ENCODE measurements around the gene FAM171A2. TPM values are rescaled to one million over a fixed set of nuclear protein-coding genes. Genes with fewer than 3 reads are reported as not detected.
"Not testable (repeated sequence)": the region's sequence is repeated elsewhere in the genome, so short reads cannot be mapped to it uniquely, and the experiment has no call there.

The FAM171A2 gene
- total RNA-seq, 1 donor from 2014 or later, result 25.0 TPM

DNA sequence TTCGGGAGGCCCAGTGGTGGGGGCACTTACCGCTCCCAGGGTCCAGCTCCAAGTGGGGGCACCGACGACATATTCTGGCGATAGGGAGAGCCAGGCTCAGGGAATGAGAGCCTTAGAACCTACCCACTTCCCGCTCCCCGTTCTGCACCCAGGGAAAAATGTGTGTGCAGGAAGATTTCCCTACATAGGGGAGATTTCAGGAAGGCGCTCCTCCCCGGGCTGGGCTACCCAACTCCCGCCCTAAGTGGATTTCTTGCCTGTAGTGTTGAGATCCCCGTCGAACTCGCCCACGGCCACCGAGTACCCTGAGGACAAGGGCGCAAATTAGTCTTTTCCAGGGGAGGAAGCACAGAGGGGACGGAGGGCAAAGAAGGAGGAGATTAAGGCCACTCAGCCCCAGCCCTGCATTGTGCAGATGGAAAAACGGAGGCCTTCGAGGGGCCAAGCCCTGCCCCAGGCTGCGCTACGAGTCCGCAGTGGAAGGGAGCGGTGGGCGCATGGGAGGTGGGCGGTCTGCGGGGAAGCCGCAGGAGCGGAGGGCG, 20.7 kb upstream of the FAM171A2 start:
- no peak for DNase-seq (ENCODE audit: extremely low read depth, low read depth, low spot score)

- DNase-seq (ENCODE audit: extremely low read depth, low read depth, low spot score), result no peak
Measured at GRCh38 chr17:44383861-44384260, 20.2 kb upstream of the FAM171A2 start.

DNA sequence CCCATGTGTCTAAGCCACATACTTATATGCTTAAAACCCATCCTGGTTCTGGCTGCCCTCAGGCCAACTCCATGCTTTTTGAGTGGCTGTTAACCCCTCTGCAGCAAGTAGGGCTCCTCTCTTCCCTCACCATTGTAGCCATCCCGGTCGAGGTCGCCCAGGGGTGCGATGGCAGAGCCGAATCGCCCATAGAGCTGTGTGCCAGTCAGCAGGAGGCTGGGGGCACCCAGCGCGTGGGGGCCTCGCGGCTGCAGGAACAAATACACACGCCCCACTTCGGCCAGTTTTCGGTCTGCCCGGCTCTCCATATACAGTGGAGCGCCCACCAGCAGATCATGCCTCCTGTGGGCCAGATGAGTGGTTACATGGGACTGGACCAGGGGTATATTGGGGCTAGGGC, 19.7 kb upstream of the FAM171A2 start:
- no peak for DNase-seq (ENCODE audit: extremely low read depth, low read depth, low spot score)

GRCh38 chr17:44382917-44383316, 19.3 kb upstream of the FAM171A2 start:
- no peak for DNase-seq (ENCODE audit: extremely low read depth, low read depth, low spot score)

GRCh38 chr17:44381810-44382305, 18.2 kb upstream of the FAM171A2 start:
- DNase-seq (ENCODE audit: extremely low read depth, low read depth, low spot score), result no peak

DNA sequence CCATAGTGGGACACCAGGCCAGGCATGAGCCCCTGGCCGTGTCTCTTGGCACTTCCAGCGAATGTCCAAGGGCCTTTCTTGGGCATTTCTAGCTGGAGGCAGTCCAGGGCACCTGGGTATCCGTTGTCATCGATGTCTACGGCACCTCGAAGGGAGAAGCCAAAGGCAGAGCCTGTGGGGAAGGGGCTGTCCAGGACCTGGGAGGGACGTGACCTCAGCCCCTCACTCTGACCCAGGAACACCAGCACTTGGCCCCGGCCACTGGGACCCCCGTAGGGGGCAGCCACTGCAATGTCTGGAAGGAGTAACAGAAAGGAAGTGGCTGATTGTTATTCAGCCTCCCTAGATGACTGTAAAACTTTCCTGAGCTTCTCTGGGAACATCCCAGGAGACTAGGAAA, 17.1 kb upstream of the FAM171A2 start:
- DNase-seq (ENCODE audit: extremely low read depth, low read depth, low spot score), result no peak

- no peak for DNase-seq (ENCODE audit: extremely low read depth, low read depth, low spot score)
Measured at GRCh38 chr17:44379887-44380286, 16.2 kb upstream of the FAM171A2 start.

DNA sequence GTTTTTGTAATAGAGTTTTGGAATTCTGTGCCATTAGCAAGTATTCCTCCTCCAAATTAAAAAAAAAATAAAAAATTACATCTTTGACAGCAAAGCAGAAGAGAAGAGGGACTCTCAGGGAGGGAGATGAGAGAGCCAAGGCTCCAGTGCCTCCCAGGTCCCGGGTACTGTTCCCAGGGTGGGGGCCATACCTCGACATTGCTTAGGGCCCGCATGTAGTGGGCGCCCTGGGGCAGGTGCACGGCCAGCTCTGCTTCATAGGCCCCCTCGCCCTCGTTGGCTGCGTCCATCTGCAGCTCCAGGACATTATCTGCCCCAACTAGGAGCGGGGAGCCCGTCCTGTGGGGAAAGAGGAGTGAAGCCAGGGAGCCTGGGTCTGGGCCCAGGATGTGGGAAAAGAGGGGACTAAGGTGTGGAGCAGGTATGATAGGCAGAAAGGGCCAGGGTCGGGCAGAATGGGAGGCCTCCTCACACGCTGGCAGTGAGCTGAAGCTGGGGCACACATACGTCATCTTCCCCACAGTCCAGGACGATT, 14.6 kb upstream of the FAM171A2 start:
- DNase-seq (ENCODE audit: extremely low read depth, low read depth, low spot score), result no peak

- DNase-seq (ENCODE audit: extremely low read depth, low read depth, low spot score), result no peak
Measured at GRCh38 chr17:44376779-44377178, 13.1 kb upstream of the FAM171A2 start.

GRCh38 chr17:44376124-44376523, 12.5 kb upstream of the FAM171A2 start:
- no peak for DNase-seq (ENCODE audit: extremely low read depth, low read depth, low spot score)

DNA sequence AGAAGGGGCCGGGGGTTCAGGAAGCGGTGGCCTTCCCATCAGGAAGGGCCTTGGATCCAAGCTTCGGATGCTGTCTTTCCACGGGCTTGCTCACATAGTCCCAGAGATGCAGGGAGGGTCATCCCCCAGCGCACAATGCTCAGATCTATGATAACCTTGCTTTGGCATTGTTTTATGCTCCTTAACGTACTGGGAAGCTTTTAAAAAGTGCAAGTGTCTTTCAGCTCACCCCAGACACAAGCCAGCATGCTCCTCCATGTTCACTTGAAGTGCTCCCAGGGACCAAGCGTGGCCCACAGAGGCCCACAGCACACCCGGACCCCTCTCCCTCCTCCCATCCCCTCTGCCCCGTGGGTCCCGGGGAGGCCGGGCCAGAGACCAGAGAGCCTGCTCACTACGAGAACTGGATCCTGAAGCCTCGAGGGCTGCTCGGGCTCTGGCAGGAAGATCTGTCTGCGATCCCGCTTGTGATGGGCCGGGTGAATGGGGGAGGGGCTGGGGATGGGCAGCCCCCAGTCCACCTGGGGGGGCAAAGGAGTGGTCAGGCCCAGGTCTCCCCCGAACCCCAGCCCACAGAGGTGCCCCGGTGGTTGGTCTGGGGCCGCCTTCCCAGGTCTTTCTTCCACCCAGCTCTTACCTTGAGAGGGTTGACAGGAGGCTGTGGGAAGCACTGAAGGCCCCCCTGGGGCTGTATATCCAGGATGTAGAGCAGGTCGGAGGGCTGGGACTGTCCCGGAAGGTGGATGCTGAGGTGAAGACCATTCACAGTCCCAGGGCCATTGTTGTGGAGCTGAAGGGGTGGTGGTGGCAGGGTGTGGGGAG, 11.8 kb upstream of the FAM171A2 start:
- no peak for DNase-seq (ENCODE audit: extremely low read depth, low read depth, low spot score)

DNA sequence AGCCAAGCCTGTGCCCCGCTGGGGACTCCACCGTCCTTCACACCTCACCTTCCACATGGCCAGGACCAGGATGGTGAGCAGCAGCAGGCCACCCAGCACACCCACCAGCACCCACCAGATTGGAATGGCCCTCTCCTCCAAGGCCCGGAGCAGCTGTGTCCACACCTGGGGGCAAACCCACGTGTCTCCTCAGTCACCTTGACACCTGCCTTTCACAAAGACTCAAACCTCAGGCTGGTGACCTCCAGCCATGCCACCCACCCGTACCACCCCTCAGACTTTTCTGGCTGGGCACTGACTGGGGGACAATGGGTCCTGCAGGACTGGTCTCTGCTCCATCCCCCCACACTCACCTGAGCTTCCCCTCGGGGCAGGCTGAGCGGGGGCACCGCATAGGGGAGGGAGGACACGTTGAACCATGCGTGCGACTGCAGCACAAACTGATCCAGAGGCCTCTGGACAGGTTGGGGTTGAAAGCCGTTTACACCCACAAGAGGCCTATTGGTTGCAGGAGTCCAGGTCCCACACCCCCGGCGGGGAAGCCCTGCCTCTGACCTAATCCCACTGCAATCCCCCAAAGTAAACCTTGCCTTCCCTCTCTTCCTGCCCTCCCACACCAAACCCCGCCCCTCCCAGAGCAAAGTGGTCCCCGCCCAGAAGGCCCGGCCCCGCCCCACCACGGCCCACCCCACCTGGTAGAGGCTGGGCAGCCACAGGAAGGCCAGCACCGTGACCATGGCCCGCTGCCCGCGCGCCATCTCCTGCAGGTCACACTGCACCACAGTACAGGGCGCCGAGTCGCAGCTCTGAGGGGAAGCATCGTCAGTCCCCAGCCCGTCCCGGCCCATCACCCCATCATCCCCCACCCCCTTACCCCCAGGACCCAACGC, 10.9 kb upstream of the FAM171A2 start:
- no peak for DNase-seq (ENCODE audit: extremely low read depth, low read depth, low spot score)

DNA sequence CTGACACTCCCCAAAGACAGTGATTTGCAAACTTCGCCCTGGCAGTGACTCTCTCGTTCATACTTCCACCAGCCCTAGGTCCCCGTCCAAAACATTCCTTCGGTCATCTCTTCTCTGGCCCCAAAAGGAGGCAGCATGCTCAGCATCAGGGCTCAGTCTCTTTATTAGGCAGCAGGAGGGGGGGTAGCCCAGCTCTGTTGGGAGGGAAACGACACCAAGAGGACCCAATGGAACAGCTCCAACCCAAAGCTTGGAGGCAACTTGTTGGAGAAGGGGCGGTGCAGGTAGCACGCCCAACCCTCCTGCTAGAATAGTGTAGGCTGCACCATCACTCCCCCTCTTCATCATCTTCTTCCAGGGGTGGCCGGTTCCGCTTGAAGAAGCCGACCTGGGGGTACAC, 8.4 kb upstream of the FAM171A2 start:
- no peak for DNase-seq (ENCODE audit: extremely low read depth, low read depth, low spot score)

- not testable (repeated sequence) for DNase-seq (ENCODE audit: extremely low read depth, low read depth, low spot score)
Measured at GRCh38 chr17:44369414-44370023, 5.9 kb upstream of the FAM171A2 start.

DNA sequence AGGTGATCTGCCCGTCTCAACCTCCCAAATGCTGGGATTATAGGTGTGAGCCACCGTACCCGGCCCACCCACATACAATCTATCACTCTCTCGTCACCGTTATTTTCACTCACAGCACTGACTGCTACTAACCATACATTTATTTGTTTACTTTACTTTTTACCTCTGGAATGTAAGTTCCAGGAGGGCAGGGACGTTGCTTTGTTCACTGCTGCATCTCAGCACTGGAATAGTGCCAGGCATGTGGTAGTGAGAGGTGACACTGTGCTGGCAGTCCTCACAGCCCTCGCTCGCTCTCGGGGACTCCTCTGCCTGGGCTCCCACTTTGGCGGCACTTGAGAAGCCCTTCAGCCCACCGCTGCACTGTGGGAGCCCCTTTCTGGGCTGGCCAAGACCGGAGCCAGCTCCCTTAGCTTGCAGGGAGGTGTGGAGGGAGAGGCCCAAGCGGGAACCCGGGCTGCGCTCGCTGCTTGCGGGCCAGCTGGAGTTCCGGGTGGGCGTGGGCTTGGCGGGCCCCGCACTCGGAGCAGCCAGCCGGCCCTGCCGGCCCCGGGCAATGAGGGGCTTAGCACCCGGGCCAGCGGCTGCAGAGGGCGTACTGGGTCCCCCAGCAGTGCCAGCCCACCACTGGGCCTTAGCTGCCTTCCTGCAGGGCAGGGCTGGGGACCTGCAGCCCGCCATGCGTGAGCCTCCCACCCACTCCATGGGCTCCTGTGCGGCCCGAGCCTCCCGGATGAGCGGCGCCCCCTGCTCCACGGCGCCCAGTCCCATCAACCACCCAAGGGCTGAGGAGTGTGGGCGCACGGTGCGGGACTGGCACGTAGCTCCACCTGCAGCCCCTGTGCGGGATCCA, 5.0 kb upstream of the FAM171A2 start:
- DNase-seq (ENCODE audit: extremely low read depth, low read depth, low spot score), result not testable (repeated sequence)

DNA sequence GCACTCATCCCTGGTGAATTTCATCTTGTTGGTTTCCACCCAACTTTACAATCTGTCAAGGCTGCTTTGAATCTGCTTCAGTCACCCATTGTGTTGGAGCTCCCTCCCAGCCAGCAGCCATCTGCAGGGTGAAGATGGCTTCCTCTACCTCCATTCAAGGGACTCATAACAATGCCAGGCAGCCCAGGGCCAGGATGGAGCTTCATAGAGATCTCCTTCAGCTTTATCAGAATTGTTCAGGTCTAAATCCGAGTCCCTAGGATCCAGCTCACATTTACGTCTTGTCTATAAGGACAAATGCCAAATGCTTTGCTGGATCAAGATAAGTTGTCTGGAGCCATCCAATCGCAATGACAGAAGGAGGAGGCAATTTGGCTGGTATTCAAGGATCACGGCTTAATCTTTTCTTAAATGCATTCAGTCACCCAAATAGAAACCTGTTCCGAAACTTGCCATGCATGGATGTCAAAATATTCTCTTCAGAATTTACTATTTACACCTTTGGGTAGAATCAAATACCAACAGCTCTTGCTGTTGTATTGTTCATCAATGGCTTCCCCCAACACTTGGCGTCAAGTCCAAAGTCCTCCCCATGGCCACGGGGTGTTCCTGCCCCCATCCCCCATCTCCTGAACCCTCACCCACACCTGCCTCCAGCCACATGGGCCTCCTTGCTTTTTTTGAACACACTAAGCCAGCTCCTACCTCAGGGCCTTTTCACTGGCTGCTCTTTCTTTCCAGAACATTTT, 3.8 kb upstream of the FAM171A2 start:
- DNase-seq (ENCODE audit: extremely low read depth, low read depth, low spot score), result no peak

- not testable (repeated sequence) for DNase-seq (ENCODE audit: extremely low read depth, low read depth, low spot score)
Measured at GRCh38 chr17:44365051-44365450, 1.4 kb upstream of the FAM171A2 start.

DNA sequence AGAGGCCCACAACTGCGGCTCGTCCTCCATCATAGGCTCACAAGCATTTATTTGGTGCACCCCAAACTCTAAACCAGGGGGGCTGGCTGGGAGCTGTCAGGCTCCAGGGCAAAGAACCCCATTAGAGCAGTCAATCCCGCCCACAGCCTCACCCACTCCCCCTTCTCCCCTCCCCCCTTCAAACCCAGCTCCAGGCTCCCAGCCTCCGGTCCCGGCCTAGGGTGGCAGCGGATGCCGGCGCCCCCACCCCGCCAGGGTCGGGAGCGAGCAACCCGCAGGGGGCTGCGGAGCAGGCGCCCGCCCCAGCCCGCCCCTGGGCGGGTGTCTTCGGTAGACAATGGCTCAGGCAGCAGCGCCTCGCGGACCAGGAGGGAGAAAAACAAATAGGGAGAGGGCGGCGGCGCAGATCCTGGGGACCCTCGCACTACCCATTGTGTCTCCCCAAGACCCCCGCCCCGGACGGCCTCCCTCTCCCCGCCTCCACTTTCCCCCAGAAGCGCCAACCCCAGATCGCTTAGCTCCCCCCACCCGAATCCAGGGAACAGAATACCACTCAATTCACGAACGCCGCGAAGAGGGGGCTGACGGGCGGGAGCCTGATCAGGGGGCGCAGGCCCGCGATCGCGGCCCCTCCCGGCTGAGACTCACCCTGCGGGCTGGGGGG, 572 bp downstream of the FAM171A2 start:
- DNase-seq (ENCODE audit: extremely low read depth, low read depth, low spot score), result no peak

Measured in glomerular endothelial cell (primary cell).